ENCODE data around the gene HSP90AB1.
A peak's percentile ranks its signal among the peaks of the same experiment; 100 is the strongest.

The HSP90AB1 gene

GRCh38 chr6:44235891-44236516 lies 10.9 kb upstream of the HSP90AB1 start:
- DNase-seq: no peak

GRCh38 chr6:44237021-44237812 lies 9.7 kb upstream of the HSP90AB1 start:
- DNase-seq: peak; percentile 71

DNA sequence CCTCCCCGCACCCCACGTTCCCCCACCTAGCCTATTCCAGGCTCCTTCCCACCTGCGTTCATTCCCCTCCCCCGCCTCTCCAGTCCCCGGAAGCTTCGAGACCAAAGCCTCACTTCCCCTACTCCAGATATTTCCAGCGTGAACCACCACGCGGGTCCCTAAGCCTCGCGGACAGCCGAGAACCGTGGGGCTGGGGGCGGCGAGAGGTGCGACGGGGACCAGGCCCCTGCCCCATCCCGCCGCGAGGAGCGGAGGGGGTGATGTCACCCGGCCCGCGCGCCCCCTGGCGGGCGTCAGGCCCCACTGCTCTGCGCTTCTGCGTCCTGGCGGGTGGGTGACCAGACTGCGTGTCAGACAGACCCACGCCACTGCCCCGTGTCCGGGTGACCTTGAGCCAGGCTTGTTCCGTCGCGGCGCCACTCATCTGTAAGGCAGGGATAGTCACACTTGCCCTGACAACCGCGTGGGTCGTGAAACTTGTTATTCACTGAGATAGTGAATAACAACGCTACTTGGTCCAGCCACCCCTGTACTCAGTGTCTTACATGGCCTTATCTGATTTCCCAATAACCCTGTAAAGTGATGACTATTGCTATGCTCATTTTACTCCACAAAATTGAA lies 9.0 kb upstream of the HSP90AB1 start:
- DNase-seq: peak; percentile 61

DNA sequence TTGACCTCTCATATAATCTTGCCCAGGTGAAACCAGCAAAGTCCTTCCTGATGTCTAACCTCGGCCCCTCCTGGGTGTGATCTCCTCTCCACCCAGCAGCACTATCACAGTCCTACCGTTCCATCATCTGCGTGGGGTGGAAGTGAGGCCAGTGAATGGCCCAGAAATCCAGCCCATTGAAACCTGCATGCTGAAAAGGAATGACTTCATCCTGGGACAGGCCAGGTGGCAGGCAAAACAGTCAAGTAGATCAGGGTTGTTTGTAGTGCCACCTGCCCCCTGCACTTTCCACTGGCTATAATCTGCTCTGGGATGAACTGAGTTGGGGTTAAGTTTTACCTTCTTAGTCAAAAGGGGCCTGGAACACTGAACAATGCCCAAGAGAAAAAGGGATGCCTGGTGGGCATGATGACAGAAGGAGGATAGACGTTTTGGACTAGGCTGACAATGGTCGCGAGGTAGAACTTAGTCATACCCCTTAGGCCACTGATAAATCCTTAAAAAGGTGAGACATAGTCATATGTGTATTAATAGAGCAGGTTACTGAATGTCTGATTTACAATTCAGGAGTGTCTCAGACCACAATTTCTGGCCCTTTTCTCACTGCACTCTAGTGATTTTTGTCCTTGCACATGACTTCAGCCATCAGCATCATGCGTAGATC lies 8.1 kb upstream of the HSP90AB1 start:
- no peak for DNase-seq

- DNase-seq: no peak
These were observed 3.6 kb upstream of the HSP90AB1 start for GRCh38 chr6:44243345-44243744.

DNA sequence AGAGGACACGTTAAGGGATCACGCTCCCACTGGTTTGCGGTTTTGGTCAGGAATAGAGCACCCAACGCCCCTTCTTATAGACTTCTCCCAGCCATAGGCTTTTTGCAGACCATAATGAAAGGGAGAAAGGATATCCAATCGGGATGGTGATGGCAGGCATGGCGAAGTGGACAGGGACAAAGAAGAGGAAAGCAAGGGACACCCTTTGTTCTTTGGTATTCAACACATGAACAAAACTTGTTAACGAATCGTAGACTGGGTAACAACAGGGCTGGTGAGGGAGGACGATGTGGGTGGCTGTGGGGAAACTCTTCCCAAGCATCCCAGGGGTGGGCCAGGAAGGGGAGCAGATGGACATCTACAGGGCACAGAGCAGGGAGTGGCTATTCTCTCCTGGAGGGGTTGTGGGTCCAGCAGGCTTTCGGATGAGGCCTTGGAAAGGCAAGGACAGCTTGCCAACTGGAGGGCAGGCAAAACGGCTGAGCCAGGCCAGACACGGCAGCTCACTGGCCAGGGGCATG lies 1.4 kb upstream of the HSP90AB1 start:
- DNase-seq: no peak

- DNase-seq: peak; percentile 80
These were observed 814 bp upstream of the HSP90AB1 start for GRCh38 chr6:44245912-44246662.

DNA sequence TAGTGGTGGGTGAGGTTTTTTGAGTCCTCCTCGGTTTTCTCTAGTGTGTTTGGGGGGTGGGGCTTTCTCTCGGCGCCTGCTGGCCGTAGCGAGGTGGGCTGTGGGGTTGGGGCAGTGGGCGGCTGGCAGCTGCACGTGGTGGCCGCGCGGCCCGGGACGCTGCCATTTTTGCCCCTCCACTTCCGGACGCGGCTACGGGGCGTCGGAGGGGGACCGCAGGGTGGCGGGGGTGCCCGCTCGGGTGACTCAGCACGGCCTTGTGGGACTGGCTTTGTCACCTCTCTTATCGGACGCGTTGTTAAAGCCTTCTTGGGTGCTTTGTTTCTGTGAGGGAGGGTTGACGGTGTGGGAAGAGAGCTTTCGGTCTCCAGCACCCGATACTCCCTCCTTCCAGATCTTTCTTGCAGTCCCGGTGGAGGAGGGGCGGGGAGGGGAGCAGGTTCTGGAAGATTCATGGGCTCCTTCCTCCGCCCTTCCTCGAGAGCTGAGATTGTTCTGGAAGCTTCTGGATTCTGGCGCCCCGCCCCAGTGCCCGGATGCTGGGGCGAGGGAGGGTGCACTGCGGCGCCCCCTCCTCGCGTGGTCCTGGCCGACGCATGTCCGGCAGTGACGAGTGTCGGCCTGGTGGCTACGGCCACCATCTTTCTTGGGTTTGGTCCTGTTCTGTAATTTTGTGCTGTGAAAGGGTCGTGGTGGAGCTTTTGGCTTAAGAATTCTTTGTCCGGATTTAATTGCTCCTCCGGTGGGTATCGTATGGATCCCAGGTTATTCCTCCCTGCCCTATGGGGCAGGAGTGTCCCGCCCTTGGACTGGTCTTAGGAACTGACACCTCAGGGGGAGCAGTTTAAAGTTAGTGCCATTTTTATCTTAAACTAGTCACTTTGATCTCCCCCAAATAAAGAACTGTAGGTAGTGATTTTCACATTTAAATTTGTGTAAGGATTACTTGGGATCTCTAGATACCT lies 719 bp downstream of the HSP90AB1 start:
- peak; percentile 41 for DNase-seq

- no peak for DNase-seq
These were observed 1.7 kb downstream of the HSP90AB1 start for GRCh38 chr6:44248579-44248978.

GRCh38 chr6:44249082-44249748 lies 2.3 kb downstream of the HSP90AB1 start:
- DNase-seq: no peak

- no peak for DNase-seq
These were observed 3.3 kb downstream of the HSP90AB1 start for GRCh38 chr6:44250067-44250717.

DNA sequence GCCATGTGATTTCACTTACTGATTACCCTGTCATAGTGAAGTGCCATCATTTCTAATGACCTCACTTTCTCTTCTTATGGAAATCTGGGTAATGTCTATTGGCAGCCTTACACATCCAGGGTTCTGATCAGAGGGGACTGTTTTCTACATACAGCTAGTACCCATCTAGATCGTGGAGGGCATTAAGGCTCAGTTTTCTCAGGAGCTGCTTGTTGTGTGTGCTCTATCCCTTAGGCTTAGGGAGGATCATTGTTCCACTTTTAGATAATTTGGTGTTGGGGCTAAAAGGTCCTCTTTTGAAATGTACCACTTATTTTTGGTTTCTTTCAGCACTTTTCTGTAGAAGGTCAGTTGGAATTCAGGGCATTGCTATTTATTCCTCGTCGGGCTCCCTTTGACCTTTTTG lies 3.8 kb downstream of the HSP90AB1 start:
- no peak for DNase-seq

GRCh38 chr6:44251576-44252524 lies 4.9 kb downstream of the HSP90AB1 start:
- DNase-seq: no peak

DNA sequence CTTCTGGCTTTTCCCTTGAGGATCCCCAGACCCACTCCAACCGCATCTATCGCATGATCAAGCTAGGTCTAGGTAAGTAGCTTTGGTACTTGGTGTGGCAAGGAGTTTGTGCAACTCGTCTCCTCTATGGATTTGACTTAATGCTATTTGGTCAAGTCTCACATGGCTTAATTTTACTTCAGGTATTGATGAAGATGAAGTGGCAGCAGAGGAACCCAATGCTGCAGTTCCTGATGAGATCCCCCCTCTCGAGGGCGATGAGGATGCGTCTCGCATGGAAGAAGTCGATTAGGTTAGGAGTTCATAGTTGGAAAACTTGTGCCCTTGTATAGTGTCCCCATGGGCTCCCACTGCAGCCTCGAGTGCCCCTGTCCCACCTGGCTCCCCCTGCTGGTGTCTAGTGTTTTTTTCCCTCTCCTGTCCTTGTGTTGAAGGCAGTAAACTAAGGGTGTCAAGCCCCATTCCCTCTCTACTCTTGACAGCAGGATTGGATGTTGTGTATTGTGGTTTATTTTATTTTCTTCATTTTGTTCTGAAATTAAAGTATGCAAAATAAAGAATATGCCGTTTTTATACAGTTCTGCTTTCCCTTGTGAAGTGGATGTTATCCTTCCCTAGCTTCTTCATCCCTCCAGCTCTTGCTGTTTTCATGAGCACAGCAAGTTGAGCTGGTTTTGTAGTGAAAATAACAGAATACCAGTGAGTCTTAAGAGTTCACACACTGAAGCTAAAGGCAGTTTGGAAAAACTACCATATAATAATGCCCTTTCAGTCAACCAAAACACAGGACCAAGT lies 6.6 kb downstream of the HSP90AB1 start:
- DNase-seq: peak; percentile 25

GRCh38 chr6:44254191-44255104 lies 7.5 kb downstream of the HSP90AB1 start:
- no peak for DNase-seq

DNA sequence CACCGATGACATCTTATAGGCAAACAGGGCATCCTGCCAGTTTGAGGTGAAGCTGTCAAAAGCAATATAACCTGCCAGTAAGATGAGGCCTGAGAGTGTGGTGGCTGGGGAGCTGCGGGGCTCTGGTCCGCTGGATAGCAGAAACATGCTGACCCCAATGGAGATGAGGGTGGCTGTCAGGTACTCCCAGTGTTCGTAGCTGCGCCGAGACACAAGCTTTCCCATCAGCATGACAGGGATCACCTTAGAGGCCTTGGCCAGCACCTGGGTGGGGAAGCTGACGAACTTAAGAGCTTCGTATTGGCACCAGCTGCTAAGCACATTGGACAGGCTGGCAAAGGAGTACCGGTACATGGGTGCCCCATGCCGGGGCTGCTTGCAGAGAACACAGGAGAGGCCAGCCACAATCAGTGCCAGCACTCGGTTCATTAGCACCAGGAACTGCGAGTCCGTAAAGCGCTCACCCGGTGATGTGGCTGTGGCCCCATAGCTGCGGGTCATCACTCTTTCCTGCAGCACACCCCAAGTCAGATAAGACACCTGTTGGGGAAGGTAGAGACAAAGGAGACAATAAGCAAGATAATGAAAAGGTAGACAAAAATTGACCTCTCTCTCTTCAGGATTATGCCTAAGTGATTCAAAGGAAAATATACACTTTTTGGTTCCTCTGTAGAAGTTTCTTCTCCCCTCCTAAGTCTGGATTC lies 8.4 kb downstream of the HSP90AB1 start:
- no peak for DNase-seq

All from NCI-H1105 treated with DMSO at 0.1 percent for 48 hours (cell line).